HCT116 (cell line): Measurements from ENCODE around the gene SORL1-AS1.

Experiments
- ATAC-seq: fragments of 200-7000 bp; cut with Tn5 transposase; 2 replicates; pipeline ENCODE4 v1.9.1; 2020; ENCODE audit warnings: mild to moderate bottlenecking, moderate library complexity
- BruUV-seq: library from RNA; stranded (reverse); fragments of 400-500 nt; replicated peaks from 2 replicates; lab custom pipeline; 2021; lab: Mats Ljungman, UMichigan
- CTCF ChIA-PET: fragments of 300-600 bp; sonication (Branson Sonifier 250); formaldehyde crosslinking; loops from one replicate; lab custom pipeline; 2021; ENCODE audit warnings: antibody characterized with exemption; lab: Charles Lee
- POLR2A ChIA-PET: fragments of 300-600, 350-600 bp; sonication (Branson Sonifier 250); formaldehyde crosslinking; loops from one replicate; lab custom pipeline; 2021; ENCODE audit warnings: antibody characterized with exemption; lab: Charles Lee
- RAD21 ChIA-PET, 2 experiments: fragments of 300-600 bp; sonication (Branson Sonifier 250); formaldehyde crosslinking; loops; one replicate each; lab custom pipeline; 2023; ENCODE audit warnings: low total read pairs in 2 of 2; ENCODE audit not compliant: uncharacterized antibody in 2 of 2, unreplicated experiment in 2 of 2, low non-redundant PET in 1 of 2; lab: Charles Lee
- DNase-seq: peaks from one replicate; pipeline ENCODE4 v3.0.0-alpha.2; 2010; ENCODE audit warnings: low read depth, low spot score
- H2AFZ ChIP-seq: fragments of 200-600 bp; shearing (Covaris generic), sonication (generic); 2 replicates; pipeline ENCODE4 v1.6.1; 2017; ENCODE audit warnings: low read depth, mixed run types, mixed read lengths, antibody characterized with exemption, low read length; ENCODE audit not compliant: poor library complexity, severe bottlenecking
- H3K27ac ChIP-seq: 2 replicates; pipeline ENCODE4 v1.5.1; 2012; ENCODE audit warnings: low read depth, low read length
- H3K27me3 ChIP-seq: fragments of 200-600 bp; sonication (generic); 2 replicates; pipeline ENCODE4 v1.6.1; 2016; ENCODE audit warnings: mixed run types, low read length, mixed read lengths; ENCODE audit not compliant: insufficient read depth
- H3K36me3 ChIP-seq, 2 experiments: fragments of 200-500 bp in 1 of 2; fragments of 200-600 bp in 1 of 2; sonication (Bioruptor generic) in 1 of 2; sonication (generic) in 1 of 2; 2 replicates each; pipeline versions ENCODE4 v1.5.1 to v1.6.1; 2014 to 2016; ENCODE audit warnings: low read length in 2 of 2, inconsistent platforms in 1 of 2, mixed read lengths in 1 of 2, mixed run types in 1 of 2; ENCODE audit not compliant: insufficient read depth in 2 of 2, control insufficient read depth in 1 of 2
- H3K4me1 ChIP-seq, 2 experiments: fragments of 200-600 bp in 1 of 2; sonication (generic) in 1 of 2; 2 replicates each; pipeline versions ENCODE4 v1.5.1 to v1.6.1; 2012 to 2017; ENCODE audit warnings: low read length in 2 of 2, inconsistent platforms in 1 of 2, mild to moderate bottlenecking in 1 of 2, mixed read lengths in 1 of 2, mixed run types in 1 of 2, moderate library complexity in 1 of 2; ENCODE audit not compliant: insufficient read depth in 2 of 2, control insufficient read depth in 1 of 2
- H3K4me2 ChIP-seq: fragments of 200-600 bp; sonication (generic); 2 replicates; pipeline ENCODE4 v1.6.1; 2017; ENCODE audit warnings: mixed run types, low read length, mixed read lengths
- H3K4me3 ChIP-seq, 2 experiments: fragments of 200-600 bp in 1 of 2; sonication (generic) in 1 of 2; replicated peaks in 1 of 2; 2 replicates each; pipeline ENCODE4 v1.5.1; 2011 to 2016; ENCODE audit warnings: low read length in 2 of 2, control low read depth in 1 of 2, low read depth in 1 of 2, mild to moderate bottlenecking in 1 of 2, mixed read lengths in 1 of 2, mixed run types in 1 of 2
- H3K79me2 ChIP-seq: fragments of 200-600 bp; sonication (generic); 2 replicates; pipeline ENCODE4 v1.6.1; 2017; ENCODE audit warnings: mild to moderate bottlenecking, mixed run types, low read length, moderate library complexity, mixed read lengths; ENCODE audit not compliant: insufficient read depth
- H3K9ac ChIP-seq: fragments of 200-600 bp; sonication (generic); 2 replicates; pipeline ENCODE4 v1.6.1; 2016; ENCODE audit warnings: low read length, mixed read lengths
- H3K9me2 ChIP-seq: fragments of 200-600 bp; sonication (generic), shearing (Covaris generic); 2 replicates; pipeline ENCODE4 v1.6.1; 2017; ENCODE audit warnings: mixed run types, mild to moderate bottlenecking, moderate library complexity; ENCODE audit not compliant: insufficient read depth
- H3K9me3 ChIP-seq, 2 experiments: fragments of 200-500 bp in 1 of 2; fragments of 200-600 bp in 1 of 2; sonication (Bioruptor generic) in 1 of 2; sonication (generic) in 1 of 2; 2 replicates each; pipeline ENCODE4 v1.6.1; 2014 to 2017; ENCODE audit warnings: low read length in 2 of 2, mixed read lengths in 2 of 2, inconsistent platforms in 1 of 2, low read depth in 1 of 2, mild to moderate bottlenecking in 1 of 2, mixed run types in 1 of 2, moderate library complexity in 1 of 2; ENCODE audit not compliant: control insufficient read depth in 1 of 2, insufficient read depth in 1 of 2
- H4K20me1 ChIP-seq: fragments of 200-600 bp; sonication (generic), shearing (Covaris generic); 2 replicates; pipeline ENCODE4 v1.6.1; 2017; ENCODE audit warnings: mixed run types, mild to moderate bottlenecking, moderate library complexity; ENCODE audit not compliant: insufficient read depth
- ATF3 ChIP-seq: IDR thresholded peaks from 2 replicates; pipeline ENCODE4 v1.6.1; 2012
- CEBPB ChIP-seq: IDR thresholded peaks from 2 replicates; pipeline ENCODE4 v1.6.1; 2012; ENCODE audit warnings: low read depth
- CTCF ChIP-seq, 3 experiments: fragments of 200-600 bp in 1 of 3; sonication (generic) in 1 of 3; IDR thresholded peaks in 2 of 3; conservative IDR thresholded peaks in 1 of 3; 2 replicates each; pipeline ENCODE4 v1.5.1; 2012 to 2017; ENCODE audit warnings: low read depth in 2 of 3, low read length in 2 of 3, antibody characterized with exemption in 1 of 3, borderline replicate concordance in 1 of 3, control low read depth in 1 of 3, mild to moderate bottlenecking in 1 of 3, mixed read lengths in 1 of 3, mixed run types in 1 of 3, moderate library complexity in 1 of 3; ENCODE audit not compliant: insufficient read depth in 1 of 3
- POLR2AphosphoS5 ChIP-seq: IDR thresholded peaks from 2 replicates; pipeline ENCODE4 v1.6.1; 2011; ENCODE audit warnings: mild to moderate bottlenecking, low read depth, low read length, moderate library complexity
- RAD21 ChIP-seq: IDR thresholded peaks from 2 replicates; pipeline ENCODE4 v1.6.1; 2012; ENCODE audit warnings: low read depth, mild to moderate bottlenecking
- REST ChIP-seq: IDR thresholded peaks from 2 replicates; pipeline ENCODE4 v1.6.1; 2012; ENCODE audit warnings: low read depth
- TCF7L2 ChIP-seq: IDR thresholded peaks from 2 replicates; pipeline ENCODE4 v1.7.0; 2011; ENCODE audit warnings: borderline replicate concordance, inconsistent platforms; ENCODE audit not compliant: insufficient read depth, insufficient read length; ENCODE audit errors: extremely low read depth
- YY1 ChIP-seq: IDR thresholded peaks from 2 replicates; pipeline ENCODE4 v1.6.1; 2011; ENCODE audit warnings: low read length, low read depth, moderate library complexity, mild to moderate bottlenecking; ENCODE audit not compliant: insufficient replicate concordance; ENCODE audit errors: extremely low read depth
- ZFX ChIP-seq: fragments of 450-650 bp; IDR thresholded peaks from 2 replicates; pipeline ENCODE4 v1.6.1; 2017
- intact Hi-C: fragments of 100-400 bp; cut with micrococcal nuclease; formaldehyde crosslinking; loops from 2 replicates; pipeline ENCODE4 v1.10.0; 2022

Gene SORL1-AS1

GRCh38 chr11:121488641-121489040 lies 35.9 kb upstream of the SORL1-AS1 start:
- DNase-seq, result no peak
- BruUV-seq, result no TSS peak
- H3K9me2 ChIP-seq, result no peaks in the 10 kb centered on the region
- intact Hi-C loops, result no loop called here
- POLR2A ChIA-PET, result no interaction called here
- no peaks in the 10 kb centered on the region for H3K4me1 ChIP-seq
- no peak overlapping the region for H3K4me2 ChIP-seq
- no peak overlapping the region for H3K27ac ChIP-seq
- H3K4me3 ChIP-seq, result no peak overlapping the region
- CTCF ChIA-PET, result no interaction called here
- no peaks in the 10 kb centered on the region; a peak in 1 of 4 replicates for H3K36me3 ChIP-seq
- H2AFZ ChIP-seq, result no peak overlapping the region
- RAD21 ChIA-PET, result no interaction called here
- no peak for ATAC-seq
- no peaks in the 10 kb centered on the region for H3K9me3 ChIP-seq
- H3K27me3 ChIP-seq, result no peaks in the 10 kb centered on the region
- no peak overlapping the region for H3K9ac ChIP-seq
- H3K79me2 ChIP-seq, result no peaks in the 10 kb centered on the region
- TF ChIP-seq TCF7L2 (no peak), ZFX (no peak), CTCF (IDR thresholded peaks at IDR 0.05 in 2 of 3, conservative IDR thresholded peaks at IDR 0.05 in 1 of 3; ENCODE audit: borderline replicate concordance in 1 of 3, insufficient read depth in 1 of 3, low read depth in 2 of 3, low read length in 2 of 3) (no peak), RAD21 (no peak), CEBPB (no peak), POLR2AphosphoS5 (no peak), YY1 (no peak), REST (no peak), ATF3 (no peak)
- no peaks in the 10 kb centered on the region for H4K20me1 ChIP-seq
